Dedifferentiated amniotic fluid mesenchymal stem cell (primary cell): ENCODE data around the gene PIK3C2G.

ENCODE experiments used
- DNase-seq: peaks from one replicate; pipeline ENCODE4 v3.0.0-alpha.2; 2016; ENCODE audit errors: extremely low spot score

PIK3C2G gene

DNA sequence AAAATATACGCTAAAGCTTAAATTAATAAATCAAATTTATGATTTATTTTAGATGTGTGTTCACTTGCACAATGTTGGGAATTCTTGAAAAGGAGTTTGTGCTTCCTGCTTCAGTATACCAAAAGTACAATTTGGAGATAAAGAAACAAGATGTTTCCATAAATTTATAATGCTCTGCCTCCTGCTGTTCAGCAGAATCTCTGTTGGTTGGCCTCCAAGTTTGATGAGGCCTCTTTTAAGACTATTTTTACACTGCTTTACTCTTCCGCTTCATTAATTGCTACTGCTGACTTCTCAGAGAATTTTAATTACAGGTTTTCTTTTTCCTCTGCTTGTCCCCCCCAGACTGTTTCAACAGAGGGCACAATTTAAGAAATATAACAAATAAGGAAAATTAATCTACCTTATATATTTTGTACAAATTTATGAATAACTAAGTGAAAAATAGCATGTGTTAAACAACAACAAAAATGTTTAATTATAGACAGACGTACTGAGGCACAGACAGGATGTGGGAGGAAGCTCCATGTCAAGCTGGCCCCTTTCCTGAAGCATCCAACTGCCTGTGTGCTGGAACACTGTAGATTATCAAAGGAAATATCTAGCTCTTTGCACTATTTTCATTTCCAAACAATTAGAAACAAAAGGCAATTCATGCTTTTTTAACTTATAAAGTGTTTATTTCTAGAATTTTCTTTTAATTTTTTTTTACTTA is 83.9 kb downstream of the PIK3C2G start:
- no peak for DNase-seq

DNA sequence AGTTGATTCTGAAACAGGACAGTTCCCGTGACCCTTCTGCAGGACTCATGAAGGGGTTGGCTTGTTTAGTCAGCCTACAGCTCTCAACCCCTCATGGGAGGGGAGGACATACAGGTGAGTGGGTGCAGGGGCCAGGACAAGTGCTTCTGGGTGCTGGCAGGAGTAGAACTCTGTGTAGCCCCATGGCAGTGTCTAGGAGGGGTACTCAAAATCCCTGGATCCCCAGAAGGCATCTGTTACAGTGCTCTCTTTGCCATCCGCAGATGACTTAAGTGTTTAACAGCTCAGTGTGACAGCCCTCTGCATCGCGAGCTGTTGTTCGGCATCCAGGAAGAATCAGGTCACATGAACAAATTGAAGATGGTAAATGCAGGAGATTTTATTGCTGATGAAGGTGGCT is 91.0 kb downstream of the PIK3C2G start:
- DNase-seq: no peak

DNA sequence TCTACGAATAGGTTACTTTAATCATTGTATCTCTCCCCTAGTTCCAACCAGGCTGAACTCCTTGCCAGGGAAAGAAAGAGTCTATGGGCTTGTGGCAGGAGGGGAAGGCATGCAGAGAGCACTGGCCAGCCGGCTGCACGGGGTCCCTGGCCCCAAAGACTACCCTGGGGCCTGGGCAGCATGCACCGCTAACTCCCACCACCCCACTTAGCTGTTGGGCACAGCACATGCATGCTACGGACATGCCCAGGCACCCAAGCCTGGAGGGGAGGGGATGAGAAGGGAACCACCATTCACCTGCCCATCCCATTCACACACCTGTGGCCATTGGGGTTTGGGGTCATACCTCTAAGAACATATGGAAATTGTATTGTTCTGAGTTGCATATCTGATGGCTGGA is 94.1 kb downstream of the PIK3C2G start:
- DNase-seq: no peak

DNA sequence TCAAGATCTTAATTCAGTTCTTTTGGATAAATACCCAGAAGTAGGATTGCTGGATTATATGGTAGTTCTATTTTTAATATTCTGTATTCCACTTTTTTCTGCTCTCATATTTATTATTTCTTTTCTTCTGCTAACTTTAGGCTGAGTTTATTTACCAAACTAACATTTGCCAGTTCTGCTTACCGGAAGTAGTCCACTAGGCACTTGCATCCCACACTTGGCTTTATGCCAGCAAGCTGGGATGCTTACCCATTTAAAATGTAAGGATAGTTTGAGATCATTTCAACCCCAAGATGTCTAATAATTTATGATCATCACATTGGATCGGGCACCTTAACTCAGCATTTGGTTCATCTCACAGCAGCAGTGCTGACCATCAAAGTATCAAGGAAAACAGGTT is 96.8 kb downstream of the PIK3C2G start:
- DNase-seq: no peak

DNA sequence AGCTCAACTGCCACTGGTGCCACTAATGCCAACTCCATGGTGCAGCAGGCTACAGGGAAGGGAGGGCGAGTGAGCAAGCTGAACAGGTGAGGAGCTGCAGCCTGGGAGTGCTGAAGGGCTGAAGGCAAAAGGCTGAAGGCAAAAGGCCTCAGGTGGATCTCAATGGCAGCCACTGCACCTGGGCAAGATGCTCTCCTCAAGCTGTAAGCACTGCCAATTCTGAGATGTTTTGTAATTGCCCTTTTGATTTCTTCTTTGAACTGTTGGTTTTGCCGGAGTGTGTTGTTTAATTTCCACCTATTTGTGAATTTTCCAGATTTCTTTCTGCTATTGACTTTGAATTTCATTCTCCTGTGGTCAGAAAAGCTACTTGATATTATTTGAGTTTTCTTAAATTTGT is 97.6 kb downstream of the PIK3C2G start:
- DNase-seq: no peak

DNA sequence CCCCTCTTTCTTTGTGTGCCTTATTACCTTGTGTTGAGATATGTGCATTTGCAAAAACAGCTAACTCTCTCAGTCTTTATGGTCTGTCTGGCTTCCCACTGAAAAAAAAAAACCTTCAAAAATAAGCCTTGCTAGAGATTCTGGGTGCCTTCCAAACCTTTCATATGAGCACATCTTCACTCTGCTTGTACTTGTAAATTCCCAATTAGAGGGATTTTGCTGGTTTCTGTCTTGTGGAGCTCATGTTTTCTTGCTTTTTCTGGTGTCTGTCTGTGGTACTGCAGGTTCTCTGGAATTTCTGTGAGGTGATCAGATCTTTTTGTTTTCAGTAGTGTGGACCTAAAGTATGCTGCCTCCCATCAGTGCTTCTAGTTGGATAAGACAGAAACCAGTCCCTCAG is 100.1 kb downstream of the PIK3C2G start:
- no peak for DNase-seq

DNA sequence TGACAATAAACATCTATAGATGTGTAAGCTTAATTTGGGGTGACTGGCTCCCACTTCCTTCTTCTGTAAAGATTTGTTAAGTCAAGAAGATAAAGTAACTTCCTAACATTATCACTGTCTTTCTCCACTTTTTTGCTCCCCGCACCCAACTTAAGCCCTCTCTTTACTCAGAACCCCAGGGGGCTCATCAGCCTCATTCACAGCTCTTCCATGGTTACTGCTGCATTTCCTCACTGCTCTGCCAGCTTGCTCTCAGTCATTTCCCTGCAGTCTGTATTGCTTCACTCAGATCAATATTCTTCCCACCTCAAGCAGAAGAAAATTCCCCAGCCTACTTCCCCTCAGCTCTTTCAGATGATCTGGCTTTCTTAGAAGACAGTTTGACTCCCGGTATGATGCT is 102.0 kb downstream of the PIK3C2G start:
- no peak for DNase-seq

DNA sequence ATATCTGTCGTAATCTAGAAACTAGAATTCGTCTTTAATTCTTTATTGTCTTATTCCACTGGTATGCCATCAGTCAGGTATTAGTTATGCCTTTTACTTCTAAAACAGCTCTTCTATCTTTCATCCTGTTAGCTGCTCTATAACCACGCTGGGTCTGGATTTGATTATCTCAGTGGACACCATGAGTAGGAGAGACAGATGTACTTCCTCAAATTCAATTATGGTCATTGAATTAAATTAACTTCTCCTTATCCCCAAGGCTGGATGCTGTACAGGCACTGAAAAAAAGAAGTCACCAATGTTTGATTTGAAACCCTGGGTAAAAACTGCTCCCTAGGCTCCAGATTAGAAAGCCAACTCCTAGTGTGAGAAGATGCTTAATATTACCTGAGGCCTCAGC is 107.3 kb downstream of the PIK3C2G start:
- DNase-seq: no peak

DNA sequence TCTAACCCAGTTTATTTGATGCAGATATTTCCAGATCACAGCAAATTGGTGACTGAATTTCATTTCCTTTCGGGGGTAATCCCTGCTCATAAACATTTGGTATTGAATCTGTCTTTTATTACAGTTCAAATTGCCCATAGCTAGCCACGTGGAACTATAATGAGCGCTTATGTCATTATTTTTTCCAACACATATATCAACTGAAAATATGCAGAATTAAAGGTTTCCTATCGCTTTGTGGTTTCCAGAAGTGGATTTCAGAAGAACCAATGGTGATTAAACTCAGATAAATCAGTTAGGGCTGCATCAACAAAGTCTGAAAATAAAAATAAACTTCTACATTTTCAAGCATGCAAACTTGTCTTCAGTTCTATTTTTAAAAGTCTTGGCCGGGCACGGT is 111.9 kb downstream of the PIK3C2G start:
- no peak for DNase-seq

DNA sequence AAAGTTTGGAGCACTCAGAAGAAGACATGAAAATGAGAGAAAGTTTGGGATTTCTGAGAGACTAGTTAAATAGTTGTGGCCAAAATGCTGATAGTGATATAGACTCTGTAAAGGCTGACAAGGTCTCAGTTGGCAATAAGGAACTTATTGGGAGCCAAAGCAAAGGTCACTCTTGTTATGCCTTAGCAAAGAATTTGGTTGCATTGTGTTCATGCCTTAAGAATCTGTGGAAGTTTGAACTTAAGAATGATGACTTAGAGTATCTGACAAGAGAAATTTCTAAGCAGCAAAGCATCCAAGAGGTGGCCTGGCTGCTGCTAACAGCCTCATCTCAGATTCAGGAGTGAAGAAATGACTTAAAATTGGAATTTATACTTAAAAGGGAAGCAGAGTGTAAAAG is 113.8 kb downstream of the PIK3C2G start:
- no peak for DNase-seq

DNA sequence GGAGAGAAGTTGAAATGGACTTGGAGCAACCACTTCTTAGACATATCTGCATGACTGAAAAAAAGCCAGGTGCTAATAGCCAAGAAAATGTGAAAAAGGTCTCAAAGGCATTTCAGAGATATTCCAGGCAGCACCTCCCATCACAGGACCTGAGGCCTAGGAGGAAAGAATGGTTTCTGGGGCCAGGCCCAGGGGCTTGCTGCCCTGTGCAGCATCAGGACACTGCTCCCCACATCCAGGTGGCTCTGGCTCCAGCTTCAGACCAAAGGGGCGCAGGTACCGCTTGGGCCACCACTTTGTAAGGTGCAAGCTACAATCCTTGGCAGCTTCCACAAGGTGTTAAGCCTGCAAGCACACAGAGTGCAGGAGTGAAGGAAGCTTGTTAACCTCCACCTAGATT is 114.3 kb downstream of the PIK3C2G start:
- DNase-seq: no peak

DNA sequence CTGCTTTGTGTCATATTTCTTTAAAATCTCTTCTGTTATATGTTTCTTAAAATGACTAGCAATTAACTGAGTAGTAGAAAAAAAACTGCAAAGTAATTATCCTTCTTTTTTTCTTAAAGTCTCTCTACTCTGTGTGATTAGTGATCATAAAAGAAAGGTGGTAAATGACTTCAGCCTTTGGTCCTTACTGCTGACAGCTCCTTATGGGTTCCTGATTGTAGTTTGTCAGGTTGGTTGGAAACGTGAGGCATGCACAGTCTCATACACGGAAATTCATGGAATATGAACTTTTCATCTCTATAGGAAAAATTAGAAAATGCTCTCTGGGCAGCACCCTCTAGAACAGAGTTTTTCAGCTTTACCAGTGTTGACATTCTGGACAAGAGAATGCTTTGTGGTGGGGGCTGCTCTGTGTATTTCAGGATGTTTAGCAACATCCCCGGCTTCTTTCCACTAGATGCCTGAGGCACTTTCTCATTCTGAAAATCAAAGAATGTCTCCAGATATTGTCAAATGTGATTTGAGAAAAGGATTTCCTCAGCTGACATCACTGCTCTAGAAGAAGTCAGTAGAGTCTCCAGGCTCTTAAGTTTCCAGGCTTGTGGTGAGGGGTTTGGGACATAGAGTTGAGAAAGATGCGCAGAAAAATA is 121.0 kb downstream of the PIK3C2G start:
- peak; percentile 81 for DNase-seq

DNA sequence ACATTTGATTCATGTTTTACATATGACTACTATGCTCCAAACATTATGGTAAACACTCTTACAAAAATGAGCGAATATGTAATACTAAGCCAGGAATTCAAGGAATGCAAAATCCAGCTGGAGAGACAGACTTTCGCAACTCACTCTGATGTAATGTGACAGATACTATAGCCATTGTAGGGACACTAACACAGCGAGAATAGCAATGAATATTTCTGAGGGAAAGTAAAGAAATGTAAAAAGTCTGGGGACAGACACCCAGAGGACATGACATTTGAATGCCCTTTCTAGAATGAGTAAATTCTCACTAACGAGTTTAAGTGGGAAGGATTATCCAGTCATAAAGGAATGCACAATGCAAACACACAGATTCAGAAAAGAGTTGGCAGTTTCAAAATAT is 121.9 kb downstream of the PIK3C2G start:
- peak; percentile 96 for DNase-seq

DNA sequence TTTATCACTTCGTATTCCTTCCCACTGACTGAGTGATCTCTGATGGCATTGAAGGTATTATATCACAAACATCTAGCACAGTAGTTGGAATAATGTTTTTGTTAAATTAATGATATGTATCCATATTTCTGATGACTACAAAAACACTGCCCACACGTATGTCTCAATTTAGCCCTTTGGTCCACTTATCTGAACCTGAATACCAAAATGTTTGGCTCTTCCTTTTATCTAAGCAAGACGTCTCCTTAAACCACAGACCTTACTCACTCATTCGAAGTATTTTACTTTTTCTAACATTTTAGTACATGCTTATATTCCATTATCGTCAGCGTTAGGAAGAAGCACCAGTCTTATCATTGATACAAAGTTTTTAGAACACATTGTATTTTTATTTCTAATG is 126.4 kb downstream of the PIK3C2G start:
- DNase-seq: no peak

DNA sequence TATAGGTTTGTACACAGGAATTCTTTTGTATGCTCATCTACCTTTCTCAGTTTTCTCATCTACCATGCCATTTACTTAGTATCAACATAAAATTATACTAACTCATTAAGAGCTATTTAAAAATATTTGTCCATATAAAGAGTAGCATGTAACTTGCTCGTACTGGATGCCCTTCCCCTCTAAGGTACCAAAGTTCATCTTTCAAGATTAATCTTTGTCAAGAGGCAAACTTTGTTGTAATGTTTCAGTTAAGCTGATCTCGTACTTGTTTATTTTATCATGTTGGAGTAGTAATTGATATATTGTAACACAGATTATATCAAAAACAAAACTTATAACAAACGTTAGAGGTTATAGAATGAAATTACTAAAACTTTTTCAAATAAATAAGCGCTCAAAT is 128.5 kb downstream of the PIK3C2G start:
- DNase-seq: no peak

DNA sequence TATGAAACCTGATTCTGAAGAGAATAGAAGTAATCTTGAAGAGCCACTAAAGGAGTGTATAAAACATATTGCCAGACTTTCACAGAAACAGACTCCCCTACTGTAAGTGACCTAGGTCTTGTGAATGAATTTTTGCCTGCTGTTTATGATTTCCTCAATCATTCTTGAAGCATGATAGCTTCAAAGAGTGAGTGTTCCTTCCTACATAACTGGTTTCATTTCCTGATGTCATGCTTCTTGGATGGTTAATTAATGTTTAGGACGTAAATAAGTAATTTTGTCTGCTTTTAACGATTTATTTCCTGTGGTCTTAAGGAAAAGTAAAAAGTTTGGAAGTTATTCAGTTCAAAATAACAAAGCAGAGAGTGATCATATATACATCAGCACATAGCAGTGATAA is 129.8 kb downstream of the PIK3C2G start:
- no peak for DNase-seq

DNA sequence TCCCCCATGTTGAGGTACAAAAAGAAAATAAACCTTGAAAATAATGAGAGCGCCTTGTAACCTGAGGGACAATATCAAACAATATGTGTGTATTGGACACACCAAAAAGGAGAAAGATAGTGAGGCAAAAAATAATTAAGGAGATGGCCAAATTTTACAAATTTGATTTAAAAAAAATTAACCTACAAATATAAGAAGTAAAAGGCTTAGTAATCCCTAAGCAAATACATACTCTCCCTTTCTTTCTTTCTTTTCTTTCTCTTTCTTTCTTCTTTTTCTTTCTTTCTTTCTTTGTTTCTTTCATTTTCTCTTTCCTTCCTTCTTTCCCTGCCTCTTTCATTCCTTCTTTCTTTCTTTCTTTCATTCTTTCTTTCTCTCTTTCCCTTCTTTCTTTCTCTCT is 133.4 kb downstream of the PIK3C2G start:
- no peak for DNase-seq

DNA sequence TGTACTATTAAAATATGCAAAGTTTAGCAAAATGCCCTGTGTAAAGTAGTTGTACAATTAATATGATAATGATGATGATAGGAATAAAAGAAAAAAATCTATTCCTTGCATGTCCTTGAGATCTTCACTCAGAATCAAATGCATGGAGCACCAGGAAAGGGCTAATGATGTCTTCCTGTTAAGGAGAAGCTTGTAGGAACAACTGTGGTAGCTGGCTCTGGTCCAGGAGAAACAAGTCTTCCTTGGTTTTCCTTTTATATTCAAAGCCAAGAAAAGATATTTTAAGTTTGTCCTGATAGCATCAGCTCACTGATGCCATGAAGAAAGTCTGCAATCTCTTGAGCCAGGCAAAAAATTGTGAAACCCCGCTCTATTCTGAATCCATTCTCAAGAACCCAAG is 138.9 kb downstream of the PIK3C2G start:
- DNase-seq: no peak

DNA sequence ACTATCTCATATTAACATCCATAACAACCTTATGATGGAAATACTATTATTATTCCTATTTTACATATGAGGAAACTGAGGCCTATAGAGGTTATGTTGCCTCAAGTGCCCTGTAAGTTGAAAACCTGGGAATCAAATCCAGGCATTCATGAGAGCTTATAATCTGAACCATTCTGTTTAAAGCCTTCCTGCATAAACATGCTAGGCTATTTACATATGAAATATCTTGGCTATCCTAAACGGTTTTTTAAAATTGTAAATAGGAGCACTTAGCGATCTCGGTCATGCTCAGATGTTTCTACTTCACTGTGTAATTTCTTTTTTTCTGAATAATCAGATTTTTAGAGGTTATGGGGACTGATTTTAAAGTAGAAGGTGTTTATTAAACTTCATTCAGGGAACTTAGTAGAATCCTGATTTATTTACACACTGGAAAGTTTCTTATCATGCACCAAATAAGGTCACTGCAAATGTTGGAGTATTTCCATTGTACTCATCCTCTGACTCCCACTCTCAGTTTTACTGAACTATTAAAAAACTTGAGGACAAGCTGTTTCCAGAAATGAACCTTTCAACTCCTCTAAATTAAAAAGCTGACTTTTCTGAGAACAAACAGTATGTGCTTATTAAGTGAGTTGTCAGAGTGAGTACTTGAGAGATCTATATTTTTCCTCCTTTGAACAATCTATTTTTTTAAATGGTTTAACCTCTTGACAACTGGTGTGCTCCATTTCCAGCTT is 141.7 kb downstream of the PIK3C2G start:
- no peak for DNase-seq

DNA sequence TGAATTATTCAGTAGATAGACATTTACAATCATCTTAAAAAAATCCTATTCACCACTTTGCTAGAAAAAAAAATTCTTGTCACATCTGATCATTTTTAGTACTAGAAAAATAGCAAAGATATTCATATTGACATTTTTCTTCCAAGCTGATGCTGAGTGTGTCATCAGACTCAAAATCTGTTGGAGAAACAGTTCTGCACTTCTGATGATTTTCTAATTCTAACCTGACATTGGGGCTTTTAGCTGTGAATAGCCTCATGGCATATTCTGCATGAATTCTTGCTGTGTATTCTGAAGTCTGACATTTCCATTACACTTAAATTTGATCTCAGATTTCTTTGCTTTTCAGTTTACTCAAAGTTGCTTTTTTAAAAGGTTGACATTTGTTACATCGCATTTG is 150.1 kb downstream of the PIK3C2G start:
- DNase-seq: no peak

DNA sequence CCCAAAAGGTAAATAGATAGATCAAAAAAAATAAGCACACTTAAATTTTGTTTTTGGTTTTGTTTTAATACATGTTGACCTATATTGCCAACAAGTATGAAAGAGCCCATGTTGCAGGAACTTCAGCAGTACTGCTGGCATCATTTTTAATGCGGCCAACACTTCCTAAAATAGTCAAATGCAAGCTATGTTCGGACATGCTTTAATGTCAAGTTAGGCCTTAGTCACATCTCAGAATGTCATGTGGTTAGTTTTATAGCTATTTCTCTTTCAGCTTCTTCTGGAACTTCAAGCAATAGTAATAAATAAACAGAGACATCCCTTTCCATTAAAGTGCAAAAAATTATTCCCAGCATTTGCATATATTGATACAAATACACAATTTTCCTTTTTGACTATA is 153.4 kb downstream of the PIK3C2G start:
- DNase-seq: no peak

DNA sequence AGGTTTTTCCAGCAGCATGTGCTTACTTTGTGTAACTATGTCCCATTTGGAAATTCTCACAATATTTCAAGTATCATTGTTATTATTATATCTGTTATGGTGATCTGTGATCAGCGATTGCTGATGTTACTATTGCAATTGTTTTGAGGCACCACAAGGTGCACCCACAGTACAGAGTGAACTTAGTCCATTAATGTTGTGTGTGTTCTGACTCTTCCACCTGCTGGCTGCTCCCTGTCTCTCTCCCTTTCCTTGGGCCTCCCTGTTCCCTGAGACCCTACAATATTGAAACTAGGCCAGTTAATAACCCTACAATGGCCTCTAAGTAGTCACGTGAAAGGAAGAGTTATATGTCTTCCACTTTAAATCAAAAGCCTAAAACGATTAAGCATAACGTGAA is 153.9 kb downstream of the PIK3C2G start:
- no peak for DNase-seq

DNA sequence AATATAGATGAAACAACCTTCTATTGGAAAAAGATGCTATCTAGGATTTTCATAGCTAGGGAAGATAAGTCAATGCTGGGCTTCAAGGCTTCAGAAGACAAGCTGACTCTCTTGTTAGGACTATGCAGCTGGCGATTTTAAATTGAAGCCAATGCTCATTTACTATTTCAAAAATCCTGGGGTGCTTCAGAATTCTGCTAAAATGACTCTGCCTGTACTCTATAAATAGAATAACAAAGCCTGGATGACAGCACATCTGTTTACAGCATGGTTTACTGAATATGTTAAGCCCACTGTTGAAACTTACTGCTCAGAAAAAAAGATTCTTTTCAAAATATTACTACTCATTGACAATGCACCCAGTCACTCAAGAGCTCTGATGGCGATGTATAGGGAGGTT is 155.1 kb downstream of the PIK3C2G start:
- no peak for DNase-seq
